ENCODE data around the gene ANKRD39. TPM values are rescaled to one million over a fixed set of nuclear protein-coding genes. Genes with fewer than 3 reads are reported as not detected.
A peak's percentile ranks its signal among the peaks of the same experiment; 100 is the strongest.

Gene ANKRD39, protein sequence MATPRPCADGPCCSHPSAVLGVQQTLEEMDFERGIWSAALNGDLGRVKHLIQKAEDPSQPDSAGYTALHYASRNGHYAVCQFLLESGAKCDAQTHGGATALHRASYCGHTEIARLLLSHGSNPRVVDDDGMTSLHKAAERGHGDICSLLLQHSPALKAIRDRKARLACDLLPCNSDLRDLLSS
- total RNA-seq: 10 to 100 TPM; 16.5 to 17.2 TPM

DNA sequence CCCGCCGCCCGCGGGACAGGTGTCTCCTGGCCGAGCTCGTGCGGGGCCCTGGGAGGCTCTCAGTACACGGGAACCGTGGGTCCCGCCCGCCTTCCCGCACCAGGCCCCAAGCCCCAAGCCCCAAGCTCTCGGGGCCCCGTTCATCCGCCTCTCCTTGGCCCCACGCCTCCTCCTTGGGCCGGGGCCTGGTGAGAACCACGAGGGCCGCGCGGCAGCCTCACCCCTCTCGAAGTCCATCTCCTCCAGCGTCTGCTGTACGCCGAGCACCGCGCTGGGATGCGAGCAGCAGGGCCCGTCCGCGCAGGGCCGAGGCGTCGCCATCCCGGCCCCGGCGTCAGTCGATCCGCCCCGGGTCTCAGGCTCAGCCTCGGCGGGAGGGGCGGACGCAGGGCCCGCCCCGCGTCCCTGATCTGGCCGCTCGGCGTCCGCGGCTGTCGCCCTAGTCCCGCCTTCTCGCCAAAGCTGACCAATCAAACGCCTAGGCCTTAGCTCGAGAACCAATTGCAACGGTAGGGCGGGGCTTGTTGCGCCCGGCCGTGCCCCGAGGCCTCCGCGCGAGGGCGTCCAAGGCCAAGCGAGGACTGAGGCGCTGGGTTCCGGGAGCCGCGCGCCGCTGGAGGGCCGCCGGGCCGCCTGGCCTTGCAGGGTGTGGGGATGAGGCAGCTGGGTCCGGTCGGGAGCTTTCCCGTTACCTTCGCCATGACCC, at the start of gene ANKRD39:
Gene ANKRD39 (minus strand): TSS at position 350 of the 706 bp plus-strand sequence. CDS start 29 bp downstream, at position 321.
- Mint-ChIP-seq H3K4me1 (ENCODE audit: low read depth) (peaks cover 45% of the 10 kb centered on the region), H3K27me3 (ENCODE audit: low read depth) (no peaks in the 10 kb centered on the region), H3K27ac (peak within 1 kb of the TSS; percentile 87), H3K36me3 (ENCODE audit: insufficient read depth in 2 of 2) (peaks cover 3 to 5% of the 10 kb centered on the region in 2 donors), H3K4me3 (peak within 1 kb of the TSS; percentile 86 to 89), H3K9me3 (no peaks in the 10 kb centered on the region)
- ATAC-seq (replicated peaks in 1 of 2): peak; percentile 93 to 94
- DNase-seq: peak; percentile 98 to 99

GRCh38 chr2:96906729-96907114, 48.9 kb upstream of the ANKRD39 start:
- ATAC-seq (replicated peaks in 1 of 2) (no peak), DNase-seq (no peak)
- H3K9me3 Mint-ChIP-seq: no peaks in the 10 kb centered on the region
- no peak overlapping the region for H3K27ac Mint-ChIP-seq
- no peaks in the 10 kb centered on the region for H3K27me3 Mint-ChIP-seq (ENCODE audit: low read depth)
- H3K4me3 Mint-ChIP-seq: no peak overlapping the region
- peaks cover 2% of the 10 kb centered on the region for H3K4me1 Mint-ChIP-seq (ENCODE audit: low read depth)
- H3K36me3 Mint-ChIP-seq (ENCODE audit: insufficient read depth in 2 of 2): no peaks in the 10 kb centered on the region

DNA sequence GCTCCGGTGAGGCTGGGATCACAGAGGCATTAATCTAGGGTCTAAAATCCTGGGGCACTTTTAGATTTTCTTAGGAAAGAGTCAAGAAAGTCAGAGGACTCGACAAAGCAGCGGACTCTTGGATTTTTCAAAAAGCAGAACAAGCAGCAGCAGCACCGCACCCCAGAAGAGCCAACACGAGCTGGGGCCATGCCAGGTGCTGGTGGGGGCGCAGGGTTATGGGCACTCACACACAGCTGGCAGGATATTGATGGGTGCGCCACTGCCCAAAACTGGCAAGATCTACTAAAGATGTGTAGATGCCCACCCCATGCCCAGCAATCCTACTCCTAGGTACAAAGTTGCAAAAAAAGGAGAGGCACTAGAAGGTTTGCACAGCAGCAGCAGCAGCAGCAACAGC, 46.0 kb upstream of the ANKRD39 start:
- ATAC-seq (replicated peaks in 1 of 2): no peak

GRCh38 chr2:96903318-96903717, 45.5 kb upstream of the ANKRD39 start:
- ATAC-seq (replicated peaks in 1 of 2): no peak
- Mint-ChIP-seq H3K9me3 (no peaks in the 10 kb centered on the region), H3K36me3 (ENCODE audit: insufficient read depth in 2 of 2) (no peaks in the 10 kb centered on the region)

More for the DNA sequence above, 46.0 kb upstream of the ANKRD39 start:
- H3K36me3 Mint-ChIP-seq (ENCODE audit: insufficient read depth in 2 of 2): no peaks in the 10 kb centered on the region
- H3K9me3 Mint-ChIP-seq: no peaks in the 10 kb centered on the region
- no peak for DNase-seq
- no peaks in the 10 kb centered on the region for H3K27me3 Mint-ChIP-seq (ENCODE audit: low read depth)
- no peak overlapping the region for H3K27ac Mint-ChIP-seq
- H3K4me1 Mint-ChIP-seq (ENCODE audit: low read depth): peaks cover 2% of the 10 kb centered on the region
- no peak overlapping the region for H3K4me3 Mint-ChIP-seq

GRCh38 chr2:96900237-96900636, 42.4 kb upstream of the ANKRD39 start:
- Mint-ChIP-seq H3K36me3 (ENCODE audit: insufficient read depth in 2 of 2) (no peaks in the 10 kb centered on the region), H3K9me3 (no peaks in the 10 kb centered on the region), H3K27ac (no peak overlapping the region), H3K27me3 (ENCODE audit: low read depth) (no peaks in the 10 kb centered on the region), H3K4me3 (no peak overlapping the region), H3K4me1 (ENCODE audit: low read depth) (peaks cover 19% of the 10 kb centered on the region)
- ATAC-seq (replicated peaks in 1 of 2) (no peak), DNase-seq (no peak)

More at GRCh38 chr2:96903318-96903717, 45.5 kb upstream of the ANKRD39 start:
- H3K4me3 Mint-ChIP-seq: no peak overlapping the region
- DNase-seq: no peak
- no peak overlapping the region for H3K27ac Mint-ChIP-seq
- no peaks in the 10 kb centered on the region for H3K27me3 Mint-ChIP-seq (ENCODE audit: low read depth)
- H3K4me1 Mint-ChIP-seq (ENCODE audit: low read depth): peaks cover 7% of the 10 kb centered on the region

GRCh38 chr2:96899413-96899741, 41.6 kb upstream of the ANKRD39 start:
- Mint-ChIP-seq H3K4me1 (ENCODE audit: low read depth) (peaks cover 24% of the 10 kb centered on the region), H3K9me3 (no peaks in the 10 kb centered on the region), H3K4me3 (no peak overlapping the region), H3K36me3 (ENCODE audit: insufficient read depth in 2 of 2) (no peaks in the 10 kb centered on the region), H3K27ac (no peak overlapping the region), H3K27me3 (ENCODE audit: low read depth) (no peaks in the 10 kb centered on the region)
- ATAC-seq (replicated peaks in 1 of 2): no peak
- no peak for DNase-seq

- H3K27ac Mint-ChIP-seq: no peak overlapping the region
- no peaks in the 10 kb centered on the region for H3K9me3 Mint-ChIP-seq
- no peak overlapping the region for H3K4me3 Mint-ChIP-seq
- H3K36me3 Mint-ChIP-seq (ENCODE audit: insufficient read depth in 2 of 2): no peaks in the 10 kb centered on the region
- no peak for DNase-seq
- no peaks in the 10 kb centered on the region for H3K27me3 Mint-ChIP-seq (ENCODE audit: low read depth)
- ATAC-seq (replicated peaks in 1 of 2): peak in 1 of 2 donors; percentile 35
- peaks cover 24% of the 10 kb centered on the region for H3K4me1 Mint-ChIP-seq (ENCODE audit: low read depth)
Measured at GRCh38 chr2:96898641-96899412, 41.0 kb upstream of the ANKRD39 start.

- no peak for DNase-seq
- H3K4me1 Mint-ChIP-seq (ENCODE audit: low read depth): peaks cover 30% of the 10 kb centered on the region
- no peaks in the 10 kb centered on the region for H3K27me3 Mint-ChIP-seq (ENCODE audit: low read depth)
- no peaks in the 10 kb centered on the region for H3K9me3 Mint-ChIP-seq
- H3K4me3 Mint-ChIP-seq: no peak overlapping the region
- no peaks in the 10 kb centered on the region for H3K36me3 Mint-ChIP-seq (ENCODE audit: insufficient read depth in 2 of 2)
- ATAC-seq (replicated peaks in 1 of 2): no peak
- no peak overlapping the region for H3K27ac Mint-ChIP-seq
Measured at GRCh38 chr2:96898135-96898505, 40.3 kb upstream of the ANKRD39 start.

- ATAC-seq (replicated peaks in 1 of 2) (no peak), DNase-seq (no peak)
- no peaks in the 10 kb centered on the region for H3K36me3 Mint-ChIP-seq (ENCODE audit: insufficient read depth in 2 of 2)
- H3K27me3 Mint-ChIP-seq (ENCODE audit: low read depth): no peaks in the 10 kb centered on the region
- H3K27ac Mint-ChIP-seq: no peak overlapping the region
- no peaks in the 10 kb centered on the region for H3K9me3 Mint-ChIP-seq
- no peak overlapping the region for H3K4me3 Mint-ChIP-seq
- peaks cover 32% of the 10 kb centered on the region for H3K4me1 Mint-ChIP-seq (ENCODE audit: low read depth)
Measured at GRCh38 chr2:96897491-96898134, 39.8 kb upstream of the ANKRD39 start.

- Mint-ChIP-seq H3K36me3 (ENCODE audit: insufficient read depth in 2 of 2) (no peaks in the 10 kb centered on the region), H3K4me1 (ENCODE audit: low read depth) (peaks cover 41% of the 10 kb centered on the region), H3K4me3 (no peak overlapping the region), H3K27me3 (ENCODE audit: low read depth) (no peaks in the 10 kb centered on the region), H3K27ac (peak overlapping the region; percentile 12), H3K9me3 (no peaks in the 10 kb centered on the region)
- peak; percentile 45 to 49 for ATAC-seq (replicated peaks in 1 of 2)
- DNase-seq: no peak
Measured at GRCh38 chr2:96895746-96896651, 38.2 kb upstream of the ANKRD39 start.

DNA sequence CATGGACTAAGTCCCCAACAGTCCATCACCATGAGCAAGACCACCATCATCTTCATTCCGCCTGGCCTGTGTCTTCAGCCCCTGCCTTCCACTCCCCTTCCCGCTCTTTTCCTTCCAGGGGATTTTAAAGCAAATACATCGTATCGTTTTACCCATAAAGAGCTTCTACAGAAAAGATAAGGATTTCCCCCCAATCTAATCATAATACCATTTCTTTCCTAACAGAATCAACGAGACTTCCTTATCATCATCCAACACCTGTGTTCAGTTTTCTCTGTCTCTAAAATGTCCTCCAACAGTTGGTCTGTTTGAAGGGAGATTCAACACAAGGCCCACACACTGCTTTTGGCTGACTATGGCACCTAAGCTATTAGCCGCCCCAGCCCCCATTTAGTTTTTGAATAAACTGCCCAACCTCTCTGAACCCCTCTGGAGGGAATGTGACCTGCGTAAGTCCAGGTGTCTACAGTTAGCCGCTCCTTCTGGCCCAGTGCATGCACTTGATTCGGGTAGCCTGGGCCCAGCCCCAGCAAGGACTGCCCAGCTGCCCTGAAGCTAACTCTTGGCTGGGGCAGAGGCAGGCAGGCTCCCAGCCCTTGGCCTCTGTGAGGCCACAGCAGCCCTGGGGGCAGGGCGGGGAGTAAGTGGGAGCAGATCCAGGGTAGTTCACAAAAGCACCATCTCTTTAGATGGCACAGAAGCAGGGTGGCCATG, 37.4 kb upstream of the ANKRD39 start:
- Mint-ChIP-seq H3K27ac (no peak overlapping the region), H3K27me3 (ENCODE audit: low read depth) (no peaks in the 10 kb centered on the region), H3K4me3 (no peak overlapping the region), H3K36me3 (ENCODE audit: insufficient read depth in 2 of 2) (no peaks in the 10 kb centered on the region), H3K9me3 (no peaks in the 10 kb centered on the region), H3K4me1 (ENCODE audit: low read depth) (peaks cover 48% of the 10 kb centered on the region)
- DNase-seq: no peak
- peak in 1 of 2 donors; percentile 26 for ATAC-seq (replicated peaks in 1 of 2)

DNA sequence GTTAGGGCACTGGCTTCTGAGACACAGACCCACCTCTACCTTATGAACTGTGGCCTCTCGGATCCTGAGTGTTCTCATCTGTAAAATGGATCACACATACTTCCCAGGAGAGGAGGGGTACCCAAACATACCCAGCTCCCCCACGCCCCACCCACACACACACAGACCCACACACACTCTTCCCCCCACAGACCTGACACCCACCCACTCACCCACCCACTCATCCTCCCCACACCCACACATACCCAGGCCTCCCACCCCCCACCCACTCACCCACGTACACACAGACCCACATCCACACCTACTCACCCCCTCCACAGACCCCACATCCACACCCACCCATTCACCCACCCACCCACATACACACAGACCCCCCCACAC, 36.3 kb upstream of the ANKRD39 start:
- Mint-ChIP-seq H3K27ac (no peak overlapping the region), H3K36me3 (ENCODE audit: insufficient read depth in 2 of 2) (no peaks in the 10 kb centered on the region), H3K4me3 (no peak overlapping the region), H3K27me3 (ENCODE audit: low read depth) (no peaks in the 10 kb centered on the region), H3K4me1 (ENCODE audit: low read depth) (peaks cover 48% of the 10 kb centered on the region), H3K9me3 (no peaks in the 10 kb centered on the region)
- DNase-seq (no peak), ATAC-seq (replicated peaks in 1 of 2) (no peak)
